Jurkat, Clone E6-1 (cell line): ENCODE data around the gene CLEC12A.

Experiments used
- DNase-seq: peaks from one replicate; pipeline ENCODE4 v3.0.0-alpha.2; 2011; ENCODE audit warnings: low read depth, low spot score
- H3K4me3 ChIP-seq: 2 replicates; pipeline ENCODE4 v1.5.1; 2011; ENCODE audit warnings: mild to moderate bottlenecking, low read length, control low read depth, moderate library complexity

CLEC12A gene

DNA sequence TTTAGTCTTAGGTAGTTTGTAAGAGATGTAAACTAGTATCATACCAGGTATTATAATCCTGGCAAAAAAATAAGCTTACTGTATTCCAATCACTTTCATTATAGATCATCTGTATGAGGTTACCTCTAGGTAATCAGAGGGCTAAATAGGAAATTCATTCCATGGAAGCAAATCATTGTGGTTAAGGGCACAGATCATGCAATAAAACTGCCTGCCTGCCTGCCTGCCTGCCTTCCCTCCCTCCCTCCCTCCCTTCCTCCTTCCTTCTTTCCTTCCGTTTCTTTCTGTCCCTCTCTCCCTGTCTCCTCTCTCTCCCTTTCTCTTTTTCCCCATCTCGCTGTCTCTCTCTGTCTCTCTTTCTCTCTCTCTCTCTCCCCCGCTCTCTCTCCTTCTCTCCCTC, 56.1 kb downstream of the CLEC12A start:
- H3K4me3 ChIP-seq: no peak overlapping the region
- no peak for DNase-seq

DNA sequence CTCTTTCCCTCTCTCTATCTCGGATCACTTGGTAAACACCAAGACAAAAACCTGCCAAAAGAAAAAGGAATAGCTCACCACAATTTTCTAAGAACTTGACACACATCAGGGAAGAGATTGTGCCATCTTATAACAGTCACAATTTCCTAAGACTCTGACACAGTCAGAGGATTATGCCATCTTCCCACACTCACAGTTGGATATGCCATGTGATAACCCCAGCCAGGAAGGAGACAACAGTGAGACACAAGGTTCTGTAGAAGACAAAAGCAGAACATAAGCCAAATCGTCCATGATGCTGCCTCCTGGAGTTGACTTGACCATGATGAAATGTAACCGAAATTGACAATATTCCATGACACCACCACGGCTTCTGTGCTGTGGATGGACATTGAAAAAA, 56.5 kb downstream of the CLEC12A start:
- no peak for DNase-seq
- no peak overlapping the region for H3K4me3 ChIP-seq

DNA sequence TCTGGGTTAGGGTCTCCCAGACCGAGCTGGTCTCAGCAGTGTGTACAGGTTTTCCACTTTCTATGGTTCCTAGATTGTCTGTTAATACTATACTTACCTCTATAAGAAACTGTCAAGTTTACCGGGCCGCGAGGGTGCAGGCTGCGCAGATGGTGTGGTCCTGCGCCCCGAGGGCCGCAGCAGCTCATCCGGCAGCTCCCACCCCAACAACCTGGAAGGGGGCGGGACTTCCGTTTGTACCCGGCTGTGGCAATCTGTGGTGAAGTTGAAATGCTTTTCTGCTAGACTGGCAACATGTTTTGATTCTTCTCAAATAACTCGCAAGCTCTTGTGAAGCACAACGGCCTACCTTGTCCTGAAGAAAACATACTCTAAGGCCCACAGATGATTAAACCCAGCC, 59.2 kb downstream of the CLEC12A start, which contains the start of gene CLEC9A:
Gene CLEC9A (plus strand): TSS at position 237 of the 400 bp plus-strand sequence. CDS start 22,006 bp downstream, outside the sequence.
- DNase-seq: no peak
- no peak within 1 kb of the TSS for H3K4me3 ChIP-seq

DNA sequence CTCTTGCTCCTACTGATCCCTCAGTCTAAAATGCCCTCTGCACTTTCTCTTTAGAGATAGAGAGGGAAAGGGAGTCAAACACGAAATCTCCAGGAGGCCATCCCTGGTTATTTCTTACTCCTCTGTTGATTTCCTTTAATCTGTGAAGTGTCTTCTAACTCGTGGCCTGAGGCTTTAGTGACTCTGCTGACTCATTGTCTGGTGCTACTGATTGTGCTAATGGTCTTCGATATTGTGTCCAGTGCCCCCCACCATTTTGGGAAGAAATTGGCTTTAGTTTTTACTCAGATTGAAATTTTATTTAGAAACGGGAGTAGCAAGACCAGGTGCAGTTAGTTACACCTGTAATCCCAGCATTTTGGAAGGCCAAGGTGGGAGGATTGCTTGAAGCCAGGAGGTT, 60.1 kb downstream of the CLEC12A start:
- DNase-seq: no peak
- H3K4me3 ChIP-seq: no peak overlapping the region

DNA sequence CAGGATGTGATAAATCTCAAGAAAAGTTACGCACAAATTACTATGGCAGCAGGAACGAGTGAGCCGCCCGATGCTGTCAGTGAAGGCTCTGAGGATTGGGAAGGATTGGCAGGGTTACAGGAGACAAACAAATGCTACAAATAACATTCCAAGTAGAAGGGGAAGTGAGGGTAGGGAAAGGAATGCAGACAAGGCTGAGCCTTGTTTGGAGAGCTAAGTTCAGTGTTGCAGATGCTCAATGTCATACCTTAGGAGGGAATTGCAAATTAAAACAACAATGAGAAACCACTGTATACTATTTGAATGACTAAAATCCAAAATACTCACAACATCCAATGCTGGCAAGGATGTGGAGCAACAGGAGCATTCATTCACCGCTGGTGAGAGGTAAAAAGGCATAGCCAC, 60.6 kb downstream of the CLEC12A start:
- no peak for DNase-seq
- no peak overlapping the region for H3K4me3 ChIP-seq

DNA sequence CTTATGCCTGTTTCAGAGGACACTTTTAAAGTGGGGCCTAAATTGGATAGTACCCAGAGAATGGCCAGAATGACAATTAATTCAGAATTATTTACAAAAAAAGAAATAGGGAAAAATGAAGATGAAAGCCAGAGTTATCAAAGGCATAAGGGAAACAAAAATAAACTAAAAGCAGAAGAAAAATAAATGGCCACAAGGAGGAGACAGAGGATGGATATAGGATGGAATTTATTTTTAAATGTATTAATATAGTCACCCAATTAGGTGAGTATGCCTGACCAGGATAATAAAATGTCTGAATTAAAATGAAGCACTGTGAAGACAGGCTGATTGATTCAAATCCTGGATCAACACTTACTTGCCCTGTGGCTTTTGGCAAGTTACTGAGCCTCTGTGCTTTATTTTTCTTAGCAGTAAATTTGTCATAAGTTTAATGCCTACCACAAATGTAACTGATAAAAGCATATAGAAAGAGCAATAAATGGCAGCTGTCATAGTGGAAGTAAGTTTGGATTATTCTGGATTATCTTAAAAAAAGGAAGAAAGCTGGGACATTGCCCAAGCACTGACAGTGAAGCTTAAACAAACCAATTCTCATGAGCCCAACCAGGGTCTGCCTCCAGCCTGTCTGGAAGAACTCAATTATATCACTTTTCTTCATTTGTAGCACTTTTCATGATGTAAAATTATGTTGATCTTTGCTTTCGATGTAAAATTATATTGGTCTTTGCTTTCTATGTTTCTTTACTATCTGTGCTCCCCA, 62.8 kb downstream of the CLEC12A start:
- H3K4me3 ChIP-seq: no peak overlapping the region
- DNase-seq: no peak
